HepG2 (cell line): ENCODE measurements around the gene IL1RAP. TPM values are rescaled to one million over a fixed set of nuclear protein-coding genes. Genes with fewer than 3 reads are reported as not detected.

Experiments used
- BORCS8-MEF2B ChIP-seq: sonication (generic); formaldehyde crosslinking; IDR thresholded peaks from 2 replicates; pipeline ENCODE4 v1.8.0; 2022; ENCODE audit warnings: mild to moderate bottlenecking, missing genetic modification reagents
- CEBPG ChIP-seq: IDR thresholded peaks from 2 replicates; pipeline ENCODE4 v1.6.1; 2016
- NCOA1 ChIP-seq: sonication (generic); formaldehyde crosslinking; IDR thresholded peaks from 2 replicates; pipeline ENCODE4 v1.9.0; 2021; ENCODE audit warnings: missing genetic modification reagents
- PREB ChIP-seq: sonication (generic); formaldehyde crosslinking; IDR thresholded peaks from 2 replicates; pipeline ENCODE4 v1.4.0; 2020; ENCODE audit warnings: missing genetic modification reagents
- SMAD3 ChIP-seq: sonication (generic); formaldehyde crosslinking; IDR thresholded peaks from 2 replicates; pipeline ENCODE4 v1.4.0; 2020; ENCODE audit warnings: missing genetic modification reagents
- ZFP82 ChIP-seq: sonication (generic); formaldehyde crosslinking; IDR thresholded peaks from 2 replicates; pipeline ENCODE4 v1.5.1; 2020; ENCODE audit warnings: mild to moderate bottlenecking, missing genetic modification reagents, borderline replicate concordance
- ZFYVE20 ChIP-seq: sonication (generic); formaldehyde crosslinking; IDR thresholded peaks from 2 replicates; pipeline ENCODE4 v1.8.0; 2023; ENCODE audit warnings: low read depth, mild to moderate bottlenecking, moderate library complexity, missing genetic modification reagents, borderline replicate concordance
- ZGPAT ChIP-seq: IDR thresholded peaks from 2 replicates; pipeline ENCODE4 v1.6.1; 2016; ENCODE audit warnings: mild to moderate bottlenecking
- ZMAT5 ChIP-seq: sonication (generic); formaldehyde crosslinking; IDR thresholded peaks from 2 replicates; pipeline ENCODE4 v1.5.0; 2020; ENCODE audit warnings: mild to moderate bottlenecking, low read depth, missing genetic modification reagents, borderline replicate concordance
- ZZZ3 ChIP-seq: sonication (generic); formaldehyde crosslinking; IDR thresholded peaks from 2 replicates; pipeline ENCODE4 v1.4.0; 2020; ENCODE audit warnings: missing genetic modification reagents, mild to moderate bottlenecking, borderline replicate concordance
- polyA plus RNA-seq, 8 experiments: library from polyadenylated mRNA; depleted of rRNA in 3 of 8; stranded (reverse) in 7 of 8; unstranded in 1 of 8; fragments of >200 nt; fragmentation: Illumina TruSeq in 4 of 8; extraction: Trizol in 4 of 8; gene quantifications; 2 replicates each; pipeline versions ENCODE4 v1.2.1 to v1.2.3, GENCODE V29; 2011 to 2016; ENCODE audit warnings: low read depth in 4 of 8, missing spikeins in 1 of 8, mixed read lengths in 1 of 8; ENCODE audit not compliant: insufficient read depth in 1 of 8
- total RNA-seq, 5 experiments: library from RNA; depleted of rRNA; stranded (reverse); fragments of >200 nt; fragmentation: Illumina TruSeq; extraction: Trizol; gene quantifications; 2 replicates each; pipeline ENCODE4 v1.2.3, GENCODE V29; 2016; ENCODE audit warnings: low read depth in 1 of 5

IL1RAP gene
- total and polyA plus RNA-seq, 2 of the 13 experiments (the other 11 are each of a cell fraction or from before 2014, with no cell fraction given): 18.3 to 54.9 TPM

- TF ChIP-seq ZMAT5 (CRISPR knock-in tag) (no peak), BORCS8-MEF2B (no peak; the same call in 1 of the 2 replicates), CEBPG (CRISPR knock-in tag) (peak; percentile 98), ZGPAT (peak; percentile 89; the same call in 1 of the 2 replicates), PREB (no peak), ZFYVE20 (CRISPR knock-in tag) (peak; percentile 76; the same call in 1 of the 2 replicates), SMAD3 (CRISPR knock-in tag) (peak; percentile 71; the same call in 1 of the 2 replicates), ZFP82 (CRISPR knock-in tag) (peak; percentile 92; the same call in 1 of the 2 replicates), NCOA1 (CRISPR knock-in tag) (no peak), ZZZ3 (CRISPR knock-in tag) (no peak)
These were observed at the start of gene IL1RAP (continued) for GRCh38 chr3:190513409-190514370.
